ENCODE data around the gene WBP4. TPM values are rescaled to one million over a fixed set of nuclear protein-coding genes. Genes with fewer than 3 reads are reported as not detected.
"Not testable (repeated sequence)": the region's sequence is repeated elsewhere in the genome, so short reads cannot be mapped to it uniquely, and the experiment has no call there.

The WBP4 gene
- total RNA-seq, 1 donor from 2014 or later, result 13.3 TPM

- Mint-ChIP-seq H3K27me3 (ENCODE audit: low read depth) (no peaks in the 10 kb centered on the region), H3K27ac (no peak overlapping the region), H3K9me3 (no peaks in the 10 kb centered on the region), H3K4me1 (ENCODE audit: low read depth) (peaks cover 23% of the 10 kb centered on the region), H3K36me3 (ENCODE audit: low read depth) (peaks cover 53% of the 10 kb centered on the region), H3K4me3 (ENCODE audit: low read depth) (no peak overlapping the region)
- DNase-seq (ENCODE audit: low spot score), result no peak
- intact Hi-C loops (cut with micrococcal nuclease), result no loop called here
Observed at GRCh38 chr13:41065078-41065477, 3.8 kb downstream of the WBP4 start.

- no peaks in the 10 kb centered on the region for H3K4me1 Mint-ChIP-seq (ENCODE audit: low read depth)
- intact Hi-C loops (cut with micrococcal nuclease), result no loop called here
- no peaks in the 10 kb centered on the region for H3K9me3 Mint-ChIP-seq
- DNase-seq (ENCODE audit: low spot score), result no peak
- peaks cover 64% of the 10 kb centered on the region for H3K36me3 Mint-ChIP-seq (ENCODE audit: low read depth)
- H3K27ac Mint-ChIP-seq, result no peak overlapping the region
- no peak overlapping the region for H3K4me3 Mint-ChIP-seq (ENCODE audit: low read depth)
- no peaks in the 10 kb centered on the region for H3K27me3 Mint-ChIP-seq (ENCODE audit: low read depth)
Observed at GRCh38 chr13:41074523-41074922, 13.2 kb downstream of the WBP4 start.

- Mint-ChIP-seq H3K27ac (no peak overlapping the region), H3K9me3 (no peaks in the 10 kb centered on the region), H3K4me3 (ENCODE audit: low read depth) (no peak overlapping the region), H3K4me1 (ENCODE audit: low read depth) (no peaks in the 10 kb centered on the region), H3K36me3 (ENCODE audit: low read depth) (peaks cover 65% of the 10 kb centered on the region), H3K27me3 (ENCODE audit: low read depth) (no peaks in the 10 kb centered on the region)
- intact Hi-C loops (cut with micrococcal nuclease), result loop anchor here (1.0 kb wide), 1 partner anchor 147 kb away; no protein-coding TSS in a partner anchor
- no peak for DNase-seq (ENCODE audit: low spot score)
Observed at GRCh38 chr13:41075034-41075433, 13.7 kb downstream of the WBP4 start.

GRCh38 chr13:41075485-41075884, 14.2 kb downstream of the WBP4 start:
- intact Hi-C loops (cut with micrococcal nuclease), result loop anchor here (1.0 kb wide), 1 partner anchor 147 kb away; no protein-coding TSS in a partner anchor
- Mint-ChIP-seq H3K27ac (no peak overlapping the region), H3K36me3 (ENCODE audit: low read depth) (peaks cover 65% of the 10 kb centered on the region), H3K9me3 (no peaks in the 10 kb centered on the region), H3K27me3 (ENCODE audit: low read depth) (no peaks in the 10 kb centered on the region), H3K4me1 (ENCODE audit: low read depth) (no peaks in the 10 kb centered on the region), H3K4me3 (ENCODE audit: low read depth) (no peak overlapping the region)
- DNase-seq (ENCODE audit: low spot score), result no peak

GRCh38 chr13:41077475-41077874, 16.2 kb downstream of the WBP4 start:
- H3K36me3 Mint-ChIP-seq (ENCODE audit: low read depth), result peaks cover 64% of the 10 kb centered on the region
- H3K4me1 Mint-ChIP-seq (ENCODE audit: low read depth), result no peaks in the 10 kb centered on the region
- H3K27me3 Mint-ChIP-seq (ENCODE audit: low read depth), result no peaks in the 10 kb centered on the region
- intact Hi-C loops (cut with micrococcal nuclease), result no loop called here
- no peak overlapping the region for H3K4me3 Mint-ChIP-seq (ENCODE audit: low read depth)
- no peak overlapping the region for H3K27ac Mint-ChIP-seq
- DNase-seq (ENCODE audit: low spot score), result no peak
- no peaks in the 10 kb centered on the region for H3K9me3 Mint-ChIP-seq

- Mint-ChIP-seq H3K27me3 (ENCODE audit: low read depth) (no peaks in the 10 kb centered on the region), H3K27ac (no peak overlapping the region), H3K4me1 (ENCODE audit: low read depth) (no peaks in the 10 kb centered on the region), H3K36me3 (ENCODE audit: low read depth) (peaks cover 61% of the 10 kb centered on the region), H3K4me3 (ENCODE audit: low read depth) (no peak overlapping the region), H3K9me3 (no peaks in the 10 kb centered on the region)
- no peak for DNase-seq (ENCODE audit: low spot score)
- intact Hi-C loops (cut with micrococcal nuclease), result no loop called here
Observed at GRCh38 chr13:41079725-41080124, 18.4 kb downstream of the WBP4 start.

- Mint-ChIP-seq H3K27ac (no peak overlapping the region), H3K36me3 (ENCODE audit: low read depth) (peaks cover 26% of the 10 kb centered on the region), H3K4me3 (ENCODE audit: low read depth) (no peak overlapping the region), H3K9me3 (peaks cover 4% of the 10 kb centered on the region), H3K4me1 (ENCODE audit: low read depth) (peaks cover 2% of the 10 kb centered on the region), H3K27me3 (ENCODE audit: low read depth) (no peaks in the 10 kb centered on the region)
- intact Hi-C loops (cut with micrococcal nuclease), result no loop called here
- DNase-seq (ENCODE audit: low spot score), result no peak
Observed at GRCh38 chr13:41085961-41086585, 24.8 kb downstream of the WBP4 start.

GRCh38 chr13:41095681-41096080, 34.4 kb downstream of the WBP4 start:
- H3K4me1 Mint-ChIP-seq (ENCODE audit: low read depth); H3K4me3 Mint-ChIP-seq (ENCODE audit: low read depth); H3K27me3 Mint-ChIP-seq (ENCODE audit: low read depth); DNase-seq (ENCODE audit: low spot score); intact Hi-C loops (cut with micrococcal nuclease); H3K36me3 Mint-ChIP-seq (ENCODE audit: low read depth); H3K27ac Mint-ChIP-seq; H3K9me3 Mint-ChIP-seq: not testable (repeated sequence)

GRCh38 chr13:41098761-41099160, 37.5 kb downstream of the WBP4 start:
- no peak overlapping the region for H3K4me3 Mint-ChIP-seq (ENCODE audit: low read depth)
- H3K4me1 Mint-ChIP-seq (ENCODE audit: low read depth), result no peaks in the 10 kb centered on the region
- H3K36me3 Mint-ChIP-seq (ENCODE audit: low read depth), result no peaks in the 10 kb centered on the region
- no peak overlapping the region for H3K27ac Mint-ChIP-seq
- no peaks in the 10 kb centered on the region for H3K9me3 Mint-ChIP-seq
- intact Hi-C loops (cut with micrococcal nuclease), result no loop called here
- no peaks in the 10 kb centered on the region for H3K27me3 Mint-ChIP-seq (ENCODE audit: low read depth)
- DNase-seq (ENCODE audit: low spot score), result no peak

- Mint-ChIP-seq H3K27me3 (ENCODE audit: low read depth) (no peaks in the 10 kb centered on the region), H3K36me3 (ENCODE audit: low read depth) (no peaks in the 10 kb centered on the region), H3K4me1 (ENCODE audit: low read depth) (no peaks in the 10 kb centered on the region), H3K4me3 (ENCODE audit: low read depth) (no peak overlapping the region), H3K27ac (no peak overlapping the region), H3K9me3 (no peaks in the 10 kb centered on the region)
- DNase-seq (ENCODE audit: low spot score), result no peak
- intact Hi-C loops (cut with micrococcal nuclease), result no loop called here
Observed at GRCh38 chr13:41099986-41100385, 38.7 kb downstream of the WBP4 start.

- DNase-seq (ENCODE audit: low spot score), result no peak
- Mint-ChIP-seq H3K36me3 (ENCODE audit: low read depth) (no peaks in the 10 kb centered on the region), H3K4me3 (ENCODE audit: low read depth) (no peak overlapping the region), H3K27ac (no peak overlapping the region), H3K4me1 (ENCODE audit: low read depth) (no peaks in the 10 kb centered on the region), H3K9me3 (no peaks in the 10 kb centered on the region), H3K27me3 (ENCODE audit: low read depth) (no peaks in the 10 kb centered on the region)
- intact Hi-C loops (cut with micrococcal nuclease), result no loop called here
Observed at GRCh38 chr13:41107104-41107571, 45.8 kb downstream of the WBP4 start.

- Mint-ChIP-seq H3K36me3 (ENCODE audit: low read depth) (no peaks in the 10 kb centered on the region), H3K4me3 (ENCODE audit: low read depth) (no peak overlapping the region), H3K9me3 (no peaks in the 10 kb centered on the region), H3K27me3 (ENCODE audit: low read depth) (no peaks in the 10 kb centered on the region), H3K4me1 (ENCODE audit: low read depth) (no peaks in the 10 kb centered on the region), H3K27ac (no peak overlapping the region)
- intact Hi-C loops (cut with micrococcal nuclease), result no loop called here
- DNase-seq (ENCODE audit: low spot score), result no peak
Observed at GRCh38 chr13:41107584-41108014, 46.3 kb downstream of the WBP4 start.

GRCh38 chr13:41111454-41111853, 50.1 kb downstream of the WBP4 start:
- peaks cover 2% of the 10 kb centered on the region for H3K27me3 Mint-ChIP-seq (ENCODE audit: low read depth)
- no peaks in the 10 kb centered on the region for H3K9me3 Mint-ChIP-seq
- H3K4me3 Mint-ChIP-seq (ENCODE audit: low read depth), result no peak overlapping the region
- DNase-seq (ENCODE audit: low spot score), result no peak
- H3K36me3 Mint-ChIP-seq (ENCODE audit: low read depth), result no peaks in the 10 kb centered on the region
- intact Hi-C loops (cut with micrococcal nuclease), result no loop called here
- no peaks in the 10 kb centered on the region for H3K4me1 Mint-ChIP-seq (ENCODE audit: low read depth)
- no peak overlapping the region for H3K27ac Mint-ChIP-seq

GRCh38 chr13:41117869-41118268, 56.6 kb downstream of the WBP4 start:
- Mint-ChIP-seq H3K4me3 (ENCODE audit: low read depth) (no peak overlapping the region), H3K36me3 (ENCODE audit: low read depth) (no peaks in the 10 kb centered on the region), H3K27me3 (ENCODE audit: low read depth) (peaks cover 3% of the 10 kb centered on the region), H3K9me3 (no peaks in the 10 kb centered on the region), H3K4me1 (ENCODE audit: low read depth) (no peaks in the 10 kb centered on the region), H3K27ac (no peak overlapping the region)
- intact Hi-C loops (cut with micrococcal nuclease), result no loop called here
- no peak for DNase-seq (ENCODE audit: low spot score)
